ENCODE data around the gene CD6. TPM values are rescaled to one million over a fixed set of nuclear protein-coding genes. Genes with fewer than 3 reads are reported as not detected.
"Not testable (repeated sequence)": the region's sequence is repeated elsewhere in the genome, so short reads cannot be mapped to it uniquely, and the experiment has no call there.

Gene CD6
- total RNA-seq, 4 donors from 2014 or later = 0.42 to 2.7 (median 1.8) TPM

DNA sequence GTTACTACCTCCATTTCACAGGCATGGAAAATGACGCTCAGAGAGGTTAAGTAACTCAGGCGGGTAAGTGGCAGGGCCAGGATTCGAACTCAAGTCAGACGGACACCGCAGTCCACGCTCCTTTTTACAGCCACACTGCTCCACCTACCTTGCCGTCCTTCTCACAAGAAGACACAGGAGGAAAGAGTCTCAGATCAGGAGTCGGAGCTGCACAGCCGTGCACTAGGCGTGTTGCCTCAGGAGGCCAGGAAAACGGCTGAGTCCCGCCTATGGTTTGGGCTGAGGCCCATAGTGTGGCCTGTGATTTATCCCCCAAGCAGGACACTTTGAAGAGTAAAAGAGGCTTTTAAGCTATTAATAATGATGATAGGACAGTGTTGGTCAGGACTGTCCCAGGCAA lies 86.1 kb downstream of the CD6 start:
- WGBS, 2 donors = 86 to 92% methylated on average over 12 of the region's 12 CpGs
- DNase-seq (ENCODE audit: low spot score in 2 of 2) = peak in 1 of 2 donors; percentile 56
- TF ChIP-seq, protein P1, sequence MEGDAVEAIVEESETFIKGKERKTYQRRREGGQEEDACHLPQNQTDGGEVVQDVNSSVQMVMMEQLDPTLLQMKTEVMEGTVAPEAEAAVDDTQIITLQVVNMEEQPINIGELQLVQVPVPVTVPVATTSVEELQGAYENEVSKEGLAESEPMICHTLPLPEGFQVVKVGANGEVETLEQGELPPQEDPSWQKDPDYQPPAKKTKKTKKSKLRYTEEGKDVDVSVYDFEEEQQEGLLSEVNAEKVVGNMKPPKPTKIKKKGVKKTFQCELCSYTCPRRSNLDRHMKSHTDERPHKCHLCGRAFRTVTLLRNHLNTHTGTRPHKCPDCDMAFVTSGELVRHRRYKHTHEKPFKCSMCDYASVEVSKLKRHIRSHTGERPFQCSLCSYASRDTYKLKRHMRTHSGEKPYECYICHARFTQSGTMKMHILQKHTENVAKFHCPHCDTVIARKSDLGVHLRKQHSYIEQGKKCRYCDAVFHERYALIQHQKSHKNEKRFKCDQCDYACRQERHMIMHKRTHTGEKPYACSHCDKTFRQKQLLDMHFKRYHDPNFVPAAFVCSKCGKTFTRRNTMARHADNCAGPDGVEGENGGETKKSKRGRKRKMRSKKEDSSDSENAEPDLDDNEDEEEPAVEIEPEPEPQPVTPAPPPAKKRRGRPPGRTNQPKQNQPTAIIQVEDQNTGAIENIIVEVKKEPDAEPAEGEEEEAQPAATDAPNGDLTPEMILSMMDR (IDR thresholded peaks at IDR 0.05) = no peak
- intact Hi-C loops (cut with DNase I; ENCODE audit: low total_unique reads) = no loop called here
- no peak overlapping the region for H3K4me3 ChIP-seq (ENCODE audit: low read depth, poor library complexity, severe bottlenecking)

DNA sequence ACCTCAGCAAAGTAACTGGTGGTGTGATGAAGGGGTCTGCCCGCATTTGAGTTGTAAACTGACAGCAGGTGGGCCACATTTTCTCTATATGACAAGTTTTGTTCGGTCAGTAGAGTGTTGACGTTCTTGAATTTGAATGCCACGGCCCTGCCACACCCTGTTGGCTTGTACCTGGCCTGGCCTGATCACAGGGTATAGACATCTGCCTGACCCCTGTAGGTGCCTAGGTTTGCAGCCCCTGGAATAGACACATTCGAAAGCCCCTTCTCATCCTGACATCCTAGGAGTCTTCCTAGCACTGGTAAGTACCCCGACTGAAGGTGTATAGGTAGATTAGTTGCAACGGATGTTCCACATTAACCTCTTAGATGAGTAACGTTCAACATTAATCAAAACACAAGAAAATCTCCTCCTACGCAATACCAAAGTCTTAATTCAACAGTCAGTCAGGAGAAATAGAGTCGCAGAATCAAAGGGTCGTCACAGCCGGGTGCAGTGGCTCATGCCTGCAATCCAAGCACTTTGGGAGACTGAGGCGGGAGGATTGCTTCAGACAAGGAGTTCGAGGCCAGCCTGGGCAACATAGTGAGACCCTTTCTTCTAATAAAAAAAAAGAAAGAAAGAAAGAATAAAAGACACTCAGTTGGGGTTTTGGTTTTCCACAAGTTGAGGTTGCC lies 87.2 kb downstream of the CD6 start:
- 90 to 93% methylated on average over 14 of the region's 14 CpGs for WGBS, 2 donors
- peak in 1 of 2 donors; percentile 25 for DNase-seq (ENCODE audit: low spot score in 2 of 2)

DNA sequence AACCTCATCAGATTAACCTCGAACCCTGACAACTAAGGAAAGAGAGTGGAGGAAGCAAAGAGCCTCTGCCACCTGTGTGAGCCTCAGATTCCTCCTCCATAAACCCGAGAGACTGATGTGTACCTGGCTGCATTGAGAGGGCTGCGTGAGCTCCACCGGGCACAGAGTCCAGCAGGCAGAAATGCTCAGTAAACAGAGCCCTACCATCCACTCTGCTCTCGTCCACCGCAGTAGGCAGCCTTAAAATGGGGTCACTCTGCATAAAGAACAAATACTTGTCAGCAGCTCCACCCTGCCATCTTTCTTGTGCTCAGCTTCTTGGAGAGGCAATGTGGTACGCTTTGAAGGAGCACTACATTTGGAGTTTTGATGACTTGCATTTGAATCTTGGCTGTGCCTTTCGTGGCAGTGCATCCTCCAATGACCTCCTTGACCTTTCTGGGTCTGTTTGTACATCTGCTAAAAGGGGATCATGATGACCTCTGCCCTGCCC lies 87.8 kb downstream of the CD6 start:
- no peak overlapping the region for H3K4me3 ChIP-seq (ENCODE audit: low read depth, poor library complexity, severe bottlenecking)
- TF ChIP-seq, protein P1 (IDR thresholded peaks at IDR 0.05) = no peak
- TF ChIP-seq POLR2A (IDR thresholded peaks at IDR 0.05) = no peak
- 88 to 91% methylated on average over 8 of the region's 8 CpGs for WGBS, 2 donors
- DNase-seq (ENCODE audit: low spot score in 2 of 2) = peak in 1 of 2 donors; percentile 42
- intact Hi-C loops (cut with DNase I; ENCODE audit: low total_unique reads) = no loop called here

More for the DNA sequence above, 87.2 kb downstream of the CD6 start:
- TF ChIP-seq POLR2A (IDR thresholded peaks at IDR 0.05) = no peak
- TF ChIP-seq, protein P1 (IDR thresholded peaks at IDR 0.05) = no peak
- H3K4me3 ChIP-seq (ENCODE audit: low read depth, poor library complexity, severe bottlenecking) = no peak overlapping the region
- intact Hi-C loops (cut with DNase I; ENCODE audit: low total_unique reads) = no loop called here

DNA sequence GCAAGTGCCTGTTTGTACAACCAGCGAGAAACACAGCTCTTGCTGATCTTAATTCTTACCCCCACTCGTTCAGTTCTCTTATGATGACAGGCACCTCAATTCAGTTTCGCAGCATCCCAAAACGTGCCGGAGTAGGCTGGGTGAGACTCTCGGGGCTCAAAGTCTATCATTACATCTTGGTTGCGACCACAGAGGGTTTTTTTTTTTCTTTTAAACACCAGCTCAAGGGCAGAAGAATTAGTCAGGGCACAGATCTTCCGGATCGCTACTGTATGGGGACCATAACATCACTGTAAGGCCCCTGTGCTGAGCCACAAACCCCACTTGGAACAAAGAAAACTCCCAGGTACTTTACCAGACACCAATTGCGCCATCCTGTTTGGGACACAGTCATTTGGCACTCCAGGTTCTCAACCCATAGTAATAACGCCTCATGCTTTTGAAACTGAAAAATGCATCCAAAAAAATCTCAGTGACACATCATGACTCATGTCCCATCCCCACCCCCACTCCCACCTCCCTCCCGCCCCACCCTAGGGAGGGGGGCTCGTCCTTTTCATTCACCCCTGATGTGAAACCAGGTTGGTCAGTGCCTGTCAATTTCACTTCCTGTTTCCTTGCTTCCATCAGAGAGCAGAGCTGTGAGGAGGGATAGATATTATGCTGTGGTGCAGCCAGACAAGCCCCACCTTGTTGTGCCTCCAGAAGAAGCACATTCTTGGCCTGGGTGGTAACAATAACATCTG lies 89.8 kb downstream of the CD6 start:
- 41 to 53% methylated on average over 13 of the region's 13 CpGs for WGBS, 2 donors
- intact Hi-C loops (cut with DNase I; ENCODE audit: low total_unique reads) = no loop called here
- TF ChIP-seq, protein P1 (IDR thresholded peaks at IDR 0.05) = no peak
- TF ChIP-seq POLR2A (IDR thresholded peaks at IDR 0.05) = no peak
- DNase-seq (ENCODE audit: low spot score in 2 of 2) = peak in 1 of 2 donors; percentile 85
- H3K4me3 ChIP-seq (ENCODE audit: low read depth, poor library complexity, severe bottlenecking) = no peak overlapping the region

DNA sequence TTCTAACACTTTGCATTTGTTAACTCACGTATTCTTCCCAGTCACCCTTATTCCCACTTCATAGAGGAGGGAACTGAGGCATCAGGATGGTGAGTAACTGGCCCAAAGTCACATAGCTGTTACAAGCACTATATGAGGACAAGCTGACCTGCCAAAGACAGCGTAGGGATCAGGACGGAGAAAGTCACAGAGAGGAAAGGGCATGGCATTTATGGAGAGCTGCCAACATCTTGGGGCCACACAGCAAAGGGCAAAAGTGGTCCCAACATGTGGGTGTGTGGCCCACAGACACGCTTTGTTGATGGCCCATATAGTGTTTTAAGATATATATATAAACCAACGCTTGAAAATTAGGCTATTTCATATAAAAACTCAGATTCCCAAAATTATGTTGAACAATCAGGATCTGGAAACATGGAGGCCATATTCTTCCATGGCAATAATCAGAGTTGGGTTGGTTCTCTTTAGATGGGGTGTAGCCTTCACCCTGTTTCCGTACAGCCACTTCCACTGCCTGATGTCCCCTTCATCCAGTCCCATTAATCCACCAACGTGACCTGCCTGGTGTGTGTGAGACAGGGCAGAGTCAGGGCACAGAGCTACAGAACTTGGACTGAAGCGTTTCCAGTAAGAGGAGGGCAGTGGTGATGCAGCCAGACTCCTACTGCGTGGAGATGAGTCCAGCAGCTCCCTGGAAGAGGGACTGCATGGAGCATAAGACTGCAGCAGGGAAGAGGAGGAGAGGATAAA lies 90.9 kb downstream of the CD6 start:
- intact Hi-C loops (cut with DNase I; ENCODE audit: low total_unique reads) = no loop called here
- H3K4me3 ChIP-seq (ENCODE audit: low read depth, poor library complexity, severe bottlenecking) = no peak overlapping the region
- TF ChIP-seq POLR2A (IDR thresholded peaks at IDR 0.05) = no peak
- 73 to 78% methylated on average over 9 of the region's 9 CpGs for WGBS, 2 donors
- peak in 1 of 2 donors; percentile 63 for DNase-seq (ENCODE audit: low spot score in 2 of 2)

DNA sequence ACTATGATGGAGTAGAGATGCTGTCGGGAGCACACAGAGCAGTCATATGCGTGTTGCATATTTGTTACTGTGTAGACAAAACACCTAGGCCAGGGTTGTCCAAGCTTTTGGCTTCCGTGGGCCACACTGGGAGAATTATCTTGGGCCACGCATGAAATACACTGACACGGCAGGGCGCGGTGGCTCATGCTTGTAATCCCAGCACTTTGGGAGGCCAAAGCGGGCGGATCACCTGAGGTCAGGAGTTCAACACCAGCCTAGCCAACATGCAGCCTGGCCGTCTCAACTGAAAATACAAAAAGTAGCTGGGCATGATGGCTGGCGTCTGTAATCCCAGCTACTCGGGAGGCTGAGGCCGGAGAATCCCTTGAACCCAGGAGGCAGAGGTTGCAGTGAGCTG lies 93.8 kb downstream of the CD6 start:
- intact Hi-C loops (cut with DNase I; ENCODE audit: low total_unique reads); H3K4me3 ChIP-seq (ENCODE audit: low read depth, poor library complexity, severe bottlenecking): not testable (repeated sequence)
- DNase-seq (ENCODE audit: low spot score in 2 of 2) = peak in 1 of 2 donors; percentile 32
- 93% methylated on average over 13 of the region's 13 CpGs for WGBS, 2 donors

Data from lower leg skin (tissue), 4 donors.